ENCODE measurements around the gene UMAD1. TPM values are rescaled to one million over a fixed set of nuclear protein-coding genes. Genes with fewer than 3 reads are reported as not detected.
"Not testable (repeated sequence)": the region's sequence is repeated elsewhere in the genome, so short reads cannot be mapped to it uniquely, and the experiment has no call there.

UMAD1 gene
- total RNA-seq, 2 donors from 2014 or later = 9.3 to 11.4 TPM

DNA sequence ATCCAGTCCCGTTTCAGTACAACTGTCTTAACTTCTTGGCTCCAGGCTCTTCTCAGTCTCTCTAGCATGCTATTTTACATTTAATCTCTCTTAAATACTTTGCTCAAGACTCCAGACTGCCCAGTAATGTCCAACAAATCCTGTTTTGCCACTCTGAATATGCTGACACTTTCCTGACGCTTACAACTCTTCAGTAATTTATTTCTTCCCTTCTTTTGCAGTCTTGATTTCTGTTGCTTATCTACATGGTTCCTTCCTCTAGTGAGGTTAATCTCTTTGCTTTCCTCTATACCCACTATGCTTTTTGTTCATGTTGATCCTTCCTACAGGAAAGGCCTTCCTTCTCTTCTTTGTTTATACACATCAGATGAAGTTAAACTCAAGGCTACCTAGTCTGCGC is 23.7 kb downstream of the UMAD1 start:
- H3K4me3 Mint-ChIP-seq = no peak overlapping the region
- peaks cover 10% of the 10 kb centered on the region for H3K36me3 Mint-ChIP-seq
- no peak overlapping the region for H3K27ac Mint-ChIP-seq
- H3K27me3 Mint-ChIP-seq = no peaks in the 10 kb centered on the region
- peaks cover 5% of the 10 kb centered on the region for H3K9me3 Mint-ChIP-seq
- ATAC-seq = no peak
- DNase-seq (ENCODE audit: low spot score) = no peak
- H3K4me1 Mint-ChIP-seq (ENCODE audit: low read depth in 2 of 2) = peaks cover 26 to 27% of the 10 kb centered on the region in 2 donors

- Mint-ChIP-seq H3K36me3 (peaks cover 3% of the 10 kb centered on the region), H3K4me1 (ENCODE audit: low read depth in 2 of 2) (peaks cover 19 to 20% of the 10 kb centered on the region in 2 donors), H3K27me3 (no peaks in the 10 kb centered on the region), H3K9me3 (no peaks in the 10 kb centered on the region), H3K4me3 (no peak overlapping the region), H3K27ac (no peak overlapping the region)
- ATAC-seq = no peak
- no peak for DNase-seq (ENCODE audit: low spot score)
Measured at GRCh38 chr7:7665031-7665430, 24.5 kb downstream of the UMAD1 start.

GRCh38 chr7:7667187-7667586 is 26.6 kb downstream of the UMAD1 start:
- no peaks in the 10 kb centered on the region for H3K9me3 Mint-ChIP-seq
- no peaks in the 10 kb centered on the region for H3K27me3 Mint-ChIP-seq
- H3K4me1 Mint-ChIP-seq (ENCODE audit: low read depth in 2 of 2) = peaks cover 10 to 27% of the 10 kb centered on the region in 2 donors
- ATAC-seq = no peak
- H3K36me3 Mint-ChIP-seq = no peaks in the 10 kb centered on the region
- no peak overlapping the region for H3K27ac Mint-ChIP-seq
- DNase-seq (ENCODE audit: low spot score) = no peak
- no peak overlapping the region for H3K4me3 Mint-ChIP-seq

DNA sequence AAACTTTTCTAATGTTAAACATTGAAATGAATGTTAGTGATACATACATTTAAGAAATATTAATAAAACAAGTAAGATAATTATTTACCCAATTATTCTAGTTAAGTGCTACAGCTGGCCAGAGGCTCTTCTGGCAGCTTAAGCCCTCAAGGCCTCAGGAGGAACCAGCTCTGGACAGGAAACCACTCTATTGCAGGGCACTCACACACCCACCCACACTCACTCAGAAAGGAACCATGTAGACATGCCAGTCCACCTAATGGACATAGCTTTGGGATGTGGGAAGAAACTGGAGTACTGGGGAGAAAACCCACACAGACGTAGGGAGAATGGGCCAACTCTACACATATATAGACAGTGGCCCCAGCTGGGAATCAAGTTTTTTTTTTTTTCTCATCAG is 28.2 kb downstream of the UMAD1 start:
- H3K4me3 Mint-ChIP-seq = no peak overlapping the region
- no peaks in the 10 kb centered on the region for H3K36me3 Mint-ChIP-seq
- peaks cover 10 to 28% of the 10 kb centered on the region in 2 donors for H3K4me1 Mint-ChIP-seq (ENCODE audit: low read depth in 2 of 2)
- ATAC-seq (peak in 1 of 2 donors; percentile 52), DNase-seq (ENCODE audit: low spot score) (no peak)
- H3K27ac Mint-ChIP-seq = no peak overlapping the region
- no peaks in the 10 kb centered on the region for H3K27me3 Mint-ChIP-seq
- no peaks in the 10 kb centered on the region for H3K9me3 Mint-ChIP-seq

- no peak for DNase-seq (ENCODE audit: low spot score)
Measured at GRCh38 chr7:7670490-7670889, 29.9 kb downstream of the UMAD1 start.

GRCh38 chr7:7671361-7671760 is 30.8 kb downstream of the UMAD1 start:
- no peak for DNase-seq (ENCODE audit: low spot score)
- no peak overlapping the region for H3K4me3 Mint-ChIP-seq
- H3K27me3 Mint-ChIP-seq = no peaks in the 10 kb centered on the region
- H3K9me3 Mint-ChIP-seq = no peaks in the 10 kb centered on the region
- H3K27ac Mint-ChIP-seq = peak overlapping the region in 1 of 2 donors; percentile 4
- no peak for ATAC-seq
- peaks cover 9% of the 10 kb centered on the region for H3K36me3 Mint-ChIP-seq
- H3K4me1 Mint-ChIP-seq (ENCODE audit: low read depth in 2 of 2) = peaks cover 7 to 16% of the 10 kb centered on the region in 2 donors

More at GRCh38 chr7:7670490-7670889, 29.9 kb downstream of the UMAD1 start:
- H3K27me3 Mint-ChIP-seq = no peaks in the 10 kb centered on the region
- H3K36me3 Mint-ChIP-seq = peaks cover 4% of the 10 kb centered on the region
- no peak overlapping the region for H3K27ac Mint-ChIP-seq
- no peak overlapping the region for H3K4me3 Mint-ChIP-seq
- peaks cover 7 to 19% of the 10 kb centered on the region in 2 donors for H3K4me1 Mint-ChIP-seq (ENCODE audit: low read depth in 2 of 2)
- H3K9me3 Mint-ChIP-seq = no peaks in the 10 kb centered on the region
- ATAC-seq = no peak

GRCh38 chr7:7672545-7673239 is 32.1 kb downstream of the UMAD1 start:
- no peak overlapping the region for H3K4me3 Mint-ChIP-seq

GRCh38 chr7:7673240-7673550 is 32.6 kb downstream of the UMAD1 start:
- no peak overlapping the region for H3K27ac Mint-ChIP-seq
- H3K4me3 Mint-ChIP-seq = no peak overlapping the region
- no peaks in the 10 kb centered on the region for H3K27me3 Mint-ChIP-seq

More at GRCh38 chr7:7672545-7673239, 32.1 kb downstream of the UMAD1 start:
- Mint-ChIP-seq H3K27ac (no peak overlapping the region), H3K36me3 (peaks cover 9% of the 10 kb centered on the region), H3K9me3 (no peaks in the 10 kb centered on the region), H3K27me3 (no peaks in the 10 kb centered on the region), H3K4me1 (ENCODE audit: low read depth in 2 of 2) (peaks cover 7 to 16% of the 10 kb centered on the region in 2 donors)
- DNase-seq (ENCODE audit: low spot score) (no peak), ATAC-seq (peak; percentile 11 to 31)

DNA sequence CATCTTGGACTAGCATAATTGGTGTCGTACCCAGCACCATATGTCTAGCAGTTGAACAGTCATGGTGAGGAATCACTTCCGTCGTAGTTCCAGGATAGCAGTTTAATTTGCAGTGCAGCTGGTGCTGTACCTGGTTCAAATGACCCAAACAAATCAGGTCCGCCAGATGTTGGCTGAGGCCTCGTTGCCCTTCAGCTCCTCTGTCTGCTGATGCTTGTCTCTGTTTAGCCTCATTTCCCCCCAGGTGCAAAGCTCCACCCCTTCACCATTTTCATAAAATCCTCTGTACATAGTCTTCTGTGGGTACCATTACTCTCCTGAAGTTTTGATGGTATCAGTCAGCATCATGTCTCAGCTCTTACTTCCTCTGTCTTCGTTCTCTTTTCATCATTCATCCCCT is 35.1 kb downstream of the UMAD1 start:
- peaks cover 10 to 23% of the 10 kb centered on the region in 2 donors for H3K4me1 Mint-ChIP-seq (ENCODE audit: low read depth in 2 of 2)
- H3K4me3 Mint-ChIP-seq = no peak overlapping the region
- no peak for DNase-seq (ENCODE audit: low spot score)
- ATAC-seq = no peak
- no peaks in the 10 kb centered on the region for H3K9me3 Mint-ChIP-seq
- H3K27me3 Mint-ChIP-seq = no peaks in the 10 kb centered on the region
- no peak overlapping the region for H3K27ac Mint-ChIP-seq
- peaks cover 9% of the 10 kb centered on the region for H3K36me3 Mint-ChIP-seq

More at GRCh38 chr7:7673240-7673550, 32.6 kb downstream of the UMAD1 start:
- Mint-ChIP-seq H3K9me3 (no peaks in the 10 kb centered on the region), H3K36me3 (peaks cover 9% of the 10 kb centered on the region), H3K4me1 (ENCODE audit: low read depth in 2 of 2) (peaks cover 7 to 16% of the 10 kb centered on the region in 2 donors)
- no peak for ATAC-seq
- no peak for DNase-seq (ENCODE audit: low spot score)

DNA sequence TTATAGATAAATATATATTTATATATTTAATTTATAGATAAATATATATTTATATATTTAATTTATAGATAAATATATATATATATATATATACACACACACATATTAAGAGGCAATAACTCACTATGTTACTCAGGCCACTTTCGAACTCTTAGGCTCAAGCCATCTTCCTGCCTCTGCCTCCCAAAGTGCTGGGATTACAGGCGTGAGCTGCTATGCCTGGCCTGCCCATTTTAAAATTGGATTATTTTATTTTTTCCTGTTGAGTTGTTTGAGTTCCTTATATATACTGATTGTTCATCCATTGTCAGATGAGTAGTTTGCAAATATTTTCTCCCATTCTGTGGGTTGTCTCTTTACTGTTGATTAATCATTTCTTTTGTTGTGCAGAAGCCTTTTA is 39.1 kb downstream of the UMAD1 start:
- Mint-ChIP-seq H3K27ac (peak overlapping the region in 1 of 2 donors; percentile 33), H3K4me1 (ENCODE audit: low read depth in 2 of 2) (peaks cover 16 to 21% of the 10 kb centered on the region in 2 donors)
- H3K36me3 Mint-ChIP-seq; H3K27me3 Mint-ChIP-seq; DNase-seq (ENCODE audit: low spot score); H3K4me3 Mint-ChIP-seq; ATAC-seq; H3K9me3 Mint-ChIP-seq: not testable (repeated sequence)

DNA sequence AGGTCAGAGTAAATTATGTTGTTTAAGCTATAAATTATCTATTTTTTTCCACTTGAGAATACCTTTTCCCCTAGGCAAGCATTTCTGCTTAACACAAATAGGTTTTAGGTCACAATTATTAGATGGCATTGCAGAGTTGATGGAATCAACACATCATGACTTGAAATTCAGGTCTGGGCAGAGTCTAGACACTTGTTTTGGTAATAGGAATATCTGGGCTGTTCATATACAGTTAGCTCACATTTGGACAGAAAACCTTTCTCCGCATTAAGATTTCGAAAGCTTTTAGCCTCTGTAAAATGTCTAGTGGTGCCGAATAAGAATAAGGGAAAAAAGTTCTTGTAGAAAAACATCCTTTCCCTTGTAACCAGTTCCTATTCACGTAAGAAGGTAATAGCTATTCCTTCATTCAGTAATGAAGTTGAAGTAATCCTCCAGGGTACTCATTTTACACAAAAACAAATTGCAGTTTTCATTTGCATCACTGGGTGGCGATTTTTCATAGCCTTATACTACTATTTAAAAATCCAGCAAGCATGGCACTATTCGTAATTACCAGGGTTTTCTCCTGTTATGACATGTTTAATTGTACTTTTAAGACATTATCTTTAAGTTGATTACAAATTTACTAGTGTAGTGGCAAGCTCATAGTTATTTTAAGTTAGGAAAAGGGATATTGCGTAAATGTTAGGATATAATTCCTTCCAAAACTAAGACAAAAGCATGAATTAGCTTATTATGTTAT is 40.8 kb downstream of the UMAD1 start:
- H3K4me3 Mint-ChIP-seq = no peak overlapping the region
- H3K4me1 Mint-ChIP-seq (ENCODE audit: low read depth in 2 of 2) = peaks cover 16 to 21% of the 10 kb centered on the region in 2 donors
- DNase-seq (ENCODE audit: low spot score) (no peak), ATAC-seq (no peak)
- H3K36me3 Mint-ChIP-seq = no peaks in the 10 kb centered on the region
- H3K9me3 Mint-ChIP-seq = no peaks in the 10 kb centered on the region
- no peak overlapping the region for H3K27ac Mint-ChIP-seq
- no peaks in the 10 kb centered on the region for H3K27me3 Mint-ChIP-seq

- Mint-ChIP-seq H3K9me3 (no peaks in the 10 kb centered on the region), H3K27me3 (no peaks in the 10 kb centered on the region), H3K27ac (no peak overlapping the region), H3K36me3 (no peaks in the 10 kb centered on the region), H3K4me1 (ENCODE audit: low read depth in 2 of 2) (peaks cover 16 to 21% of the 10 kb centered on the region in 2 donors), H3K4me3 (no peak overlapping the region)
- ATAC-seq = no peak
- DNase-seq (ENCODE audit: low spot score) = no peak
Measured at GRCh38 chr7:7681936-7682329, 41.4 kb downstream of the UMAD1 start.

DNA sequence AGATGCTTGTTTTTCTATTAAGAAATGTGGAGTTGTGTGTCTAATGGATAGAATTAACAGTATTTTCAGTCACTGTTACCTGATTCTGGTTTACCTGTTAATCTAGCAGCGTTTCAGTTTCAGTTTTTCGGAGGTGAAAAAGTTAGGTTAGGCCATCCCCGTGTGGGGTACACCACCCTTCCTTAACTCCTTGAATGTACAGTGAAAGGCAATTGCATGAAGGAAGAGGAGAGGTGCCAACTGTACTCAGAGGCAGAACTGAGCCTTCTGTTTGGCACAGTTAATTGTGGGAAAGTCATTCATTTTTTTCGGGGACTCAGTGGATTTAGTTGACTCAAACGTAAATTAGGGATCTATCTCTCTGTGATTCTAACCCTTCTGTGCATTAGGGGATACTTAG is 42.3 kb downstream of the UMAD1 start:
- no peak overlapping the region for H3K27ac Mint-ChIP-seq
- H3K27me3 Mint-ChIP-seq = no peaks in the 10 kb centered on the region
- H3K4me1 Mint-ChIP-seq (ENCODE audit: low read depth in 2 of 2) = peaks cover 16 to 21% of the 10 kb centered on the region in 2 donors
- DNase-seq (ENCODE audit: low spot score) = no peak
- no peak overlapping the region for H3K4me3 Mint-ChIP-seq
- no peak for ATAC-seq
- no peaks in the 10 kb centered on the region for H3K9me3 Mint-ChIP-seq
- H3K36me3 Mint-ChIP-seq = no peaks in the 10 kb centered on the region

GRCh38 chr7:7686811-7687508 is 46.4 kb downstream of the UMAD1 start:
- Mint-ChIP-seq H3K36me3 (no peaks in the 10 kb centered on the region), H3K4me1 (ENCODE audit: low read depth in 2 of 2) (peaks cover 4 to 9% of the 10 kb centered on the region in 2 donors), H3K27ac (peak overlapping the region in 1 of 2 donors; percentile 0), H3K27me3 (no peaks in the 10 kb centered on the region), H3K9me3 (no peaks in the 10 kb centered on the region), H3K4me3 (no peak overlapping the region)
- no peak for DNase-seq (ENCODE audit: low spot score)
- ATAC-seq = no peak

Measured in natural killer cell treated with Interleukin-12 subunit alpha and Interleukin-12 subunit beta and Interleukin-15 and Interleukin-18, amount 100 ng/mL, for 72 hours (primary cell).